HEK293T (cell line): Measurements from ENCODE around the gene ARID4B.

ENCODE experiments used
- CTCF ChIA-PET: fragments of 350-600 bp; formaldehyde crosslinking; extraction: SDS; loops from one replicate; lab custom pipeline; 2021; ENCODE audit warnings: antibody characterized with exemption, inconsistent platforms; lab: Yijun Ruan, JAX
- POLR2A ChIA-PET: fragments of 350-600 bp; formaldehyde crosslinking; extraction: SDS; loops from one replicate; lab custom pipeline; 2020; ENCODE audit warnings: antibody characterized with exemption, inconsistent platforms; lab: Yijun Ruan, JAX
- DNase-seq: peaks from one replicate; pipeline ENCODE4 v3.0.0; 2012; ENCODE audit warnings: mixed read lengths; ENCODE audit errors: extremely low spot score
- ARNT ChIP-seq: fragments of 450-650 bp; IDR thresholded peaks from 2 replicates; pipeline ENCODE4 v1.6.1; 2017; ENCODE audit warnings: mild to moderate bottlenecking
- BHLHE40 ChIP-seq: fragments of 450-650 bp; IDR thresholded peaks from 2 replicates; pipeline ENCODE4 v1.6.1; 2016; ENCODE audit warnings: mild to moderate bottlenecking, moderate library complexity, borderline replicate concordance
- CTBP1 ChIP-seq: fragments of 450-650 bp; IDR thresholded peaks from 2 replicates; pipeline ENCODE4 v1.6.1; 2016; ENCODE audit warnings: borderline replicate concordance
- ELF4 ChIP-seq: fragments of 450-650 bp; IDR thresholded peaks from 2 replicates; pipeline ENCODE4 v1.6.1; 2017; ENCODE audit warnings: antibody characterized with exemption
- FOXA1 ChIP-seq: fragments of 450-650 bp; IDR thresholded peaks from 2 replicates; pipeline ENCODE4 v1.6.1; 2016; ENCODE audit warnings: mild to moderate bottlenecking
- FOXK2 ChIP-seq: fragments of 450-650 bp; IDR thresholded peaks from 2 replicates; pipeline ENCODE4 v1.6.1; 2016; ENCODE audit warnings: mild to moderate bottlenecking
- FOXM1 ChIP-seq: fragments of 450-650 bp; IDR thresholded peaks from 2 replicates; pipeline ENCODE4 v1.6.1; 2017; ENCODE audit warnings: mild to moderate bottlenecking, borderline replicate concordance
- HDGF ChIP-seq: fragments of 450-650 bp; IDR thresholded peaks from 2 replicates; pipeline ENCODE4 v1.6.1; 2017; ENCODE audit warnings: antibody characterized with exemption, borderline replicate concordance
- L3MBTL2 ChIP-seq: fragments of 450-650 bp; conservative IDR thresholded peaks from 2 replicates; pipeline ENCODE4 v1.6.1; 2016; ENCODE audit warnings: mild to moderate bottlenecking
- LEF1 ChIP-seq: fragments of 450-650 bp; IDR thresholded peaks from 2 replicates; pipeline ENCODE4 v1.6.1; 2017; ENCODE audit warnings: mild to moderate bottlenecking, borderline replicate concordance
- NFRKB ChIP-seq: fragments of 450-650 bp; IDR thresholded peaks from 2 replicates; pipeline ENCODE4 v1.6.1; 2016; ENCODE audit warnings: mild to moderate bottlenecking, moderate library complexity
- SP1 ChIP-seq: fragments of 450-650 bp; IDR thresholded peaks from 2 replicates; pipeline ENCODE4 v1.6.1; 2017
- SUZ12 ChIP-seq: fragments of 450-650 bp; IDR thresholded peaks from 2 replicates; pipeline ENCODE4 v1.6.1; 2016; ENCODE audit warnings: mild to moderate bottlenecking
- TARDBP ChIP-seq: fragments of 450-650 bp; IDR thresholded peaks from 2 replicates; pipeline ENCODE4 v1.6.1; 2016
- ZNF384 ChIP-seq: fragments of 450-650 bp; IDR thresholded peaks from 2 replicates; pipeline ENCODE4 v1.6.1; 2016
- TF ChIP-seq, protein P1 (sequence below): fragments of 450-650 bp; IDR thresholded peaks from 2 replicates; pipeline ENCODE4 v1.6.1; 2016

The ARID4B gene

DNA sequence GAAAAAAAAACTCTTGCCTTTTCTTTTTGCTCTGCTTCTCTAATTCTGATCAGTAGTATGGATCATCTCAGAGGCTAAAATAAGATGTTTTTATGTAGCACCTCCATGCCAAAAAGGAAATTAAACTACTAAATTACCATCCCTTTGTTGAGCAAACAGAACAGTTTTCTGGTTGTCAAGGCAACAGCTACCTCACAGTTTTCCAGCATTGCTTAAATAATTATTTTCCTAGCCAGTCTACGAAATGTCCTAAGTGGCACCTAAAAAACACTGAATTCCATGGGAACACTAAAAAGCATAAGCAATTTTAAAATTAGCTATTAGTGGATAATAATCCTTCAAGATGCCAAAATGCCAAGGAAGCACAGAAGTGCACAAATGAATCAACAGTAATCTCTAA, 61.7 kb downstream of the ARID4B start:
- ChIA-PET POLR2A (no interaction called here), CTCF (interaction anchor here (0.6 kb wide), 1 partner anchor 38 kb away, joined by 3 read pairs; no protein-coding TSS in a partner anchor)
- no peak for DNase-seq
- TF ChIP-seq ELF4 = no peak
- no peak for TF ChIP-seq ARNT
- TF ChIP-seq HDGF = no peak
- no peak for TF ChIP-seq BHLHE40
- no peak for TF ChIP-seq TARDBP
- TF ChIP-seq FOXA1 = no peak
- TF ChIP-seq CTBP1 = no peak
- no peak for TF ChIP-seq LEF1
- no peak for TF ChIP-seq FOXK2
- TF ChIP-seq NFRKB = no peak
- TF ChIP-seq, protein P1, sequence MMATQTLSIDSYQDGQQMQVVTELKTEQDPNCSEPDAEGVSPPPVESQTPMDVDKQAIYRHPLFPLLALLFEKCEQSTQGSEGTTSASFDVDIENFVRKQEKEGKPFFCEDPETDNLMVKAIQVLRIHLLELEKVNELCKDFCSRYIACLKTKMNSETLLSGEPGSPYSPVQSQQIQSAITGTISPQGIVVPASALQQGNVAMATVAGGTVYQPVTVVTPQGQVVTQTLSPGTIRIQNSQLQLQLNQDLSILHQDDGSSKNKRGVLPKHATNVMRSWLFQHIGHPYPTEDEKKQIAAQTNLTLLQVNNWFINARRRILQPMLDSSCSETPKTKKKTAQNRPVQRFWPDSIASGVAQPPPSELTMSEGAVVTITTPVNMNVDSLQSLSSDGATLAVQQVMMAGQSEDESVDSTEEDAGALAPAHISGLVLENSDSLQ = no peak
- TF ChIP-seq SP1 = no peak
- no peak for TF ChIP-seq FOXM1
- no peak for TF ChIP-seq SUZ12
- TF ChIP-seq ZNF384 = no peak
- no peak for TF ChIP-seq L3MBTL2

DNA sequence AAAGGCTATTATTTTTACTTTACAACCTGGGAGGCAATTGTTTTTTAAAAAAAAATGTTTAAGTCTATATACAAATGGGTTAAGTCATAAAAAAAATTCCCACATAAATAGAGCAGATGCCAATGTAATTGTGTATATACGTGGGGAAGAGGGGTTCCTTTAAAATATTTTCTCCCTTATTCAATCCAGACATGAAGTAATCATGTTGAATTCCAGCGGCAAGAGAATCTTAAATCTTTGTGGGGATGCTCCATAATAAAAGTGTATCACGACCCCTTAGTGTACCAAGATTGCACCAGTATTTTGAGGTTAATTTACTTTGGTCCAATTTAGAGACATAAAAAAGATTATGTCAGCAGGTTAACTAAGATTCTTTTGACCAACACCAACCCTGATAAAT, 62.1 kb downstream of the ARID4B start:
- POLR2A ChIA-PET = no interaction called here

DNA sequence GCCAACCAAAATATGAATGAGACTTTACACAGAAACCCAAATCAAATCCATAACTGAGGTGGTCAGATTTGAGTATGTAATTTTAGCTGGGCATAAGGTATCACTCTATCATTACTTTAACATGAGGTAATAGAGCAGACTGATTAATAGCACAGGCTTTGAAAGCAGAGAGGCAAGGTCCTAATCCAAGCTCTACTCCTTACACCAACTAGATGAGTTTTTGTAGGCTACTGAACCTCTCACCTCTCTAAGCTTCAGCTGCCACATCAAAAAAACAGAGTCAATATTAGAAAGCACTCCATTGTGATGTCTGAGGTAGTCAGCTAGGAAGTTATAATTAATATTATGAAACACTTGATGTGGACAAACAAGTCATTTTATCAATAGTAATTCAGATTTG, 63.7 kb downstream of the ARID4B start:
- CTCF ChIA-PET = interaction anchor here (0.6 kb wide), 1 partner anchor 12 kb away, joined by 3 read pairs; no protein-coding TSS in a partner anchor

More for the DNA sequence above, 62.1 kb downstream of the ARID4B start:
- no peak for DNase-seq
- TF ChIP-seq ARNT = no peak
- TF ChIP-seq SP1 = no peak
- no peak for TF ChIP-seq LEF1
- no peak for TF ChIP-seq CTBP1
- TF ChIP-seq ZNF384 = no peak
- TF ChIP-seq SUZ12 = no peak
- no peak for TF ChIP-seq HDGF
- TF ChIP-seq, protein P1 = no peak
- no peak for TF ChIP-seq L3MBTL2
- TF ChIP-seq BHLHE40 = no peak
- TF ChIP-seq NFRKB = no peak
- TF ChIP-seq FOXM1 = no peak
- no peak for TF ChIP-seq ELF4
- no peak for TF ChIP-seq FOXK2
- no peak for TF ChIP-seq FOXA1
- no peak for TF ChIP-seq TARDBP
- CTCF ChIA-PET = no interaction called here

DNA sequence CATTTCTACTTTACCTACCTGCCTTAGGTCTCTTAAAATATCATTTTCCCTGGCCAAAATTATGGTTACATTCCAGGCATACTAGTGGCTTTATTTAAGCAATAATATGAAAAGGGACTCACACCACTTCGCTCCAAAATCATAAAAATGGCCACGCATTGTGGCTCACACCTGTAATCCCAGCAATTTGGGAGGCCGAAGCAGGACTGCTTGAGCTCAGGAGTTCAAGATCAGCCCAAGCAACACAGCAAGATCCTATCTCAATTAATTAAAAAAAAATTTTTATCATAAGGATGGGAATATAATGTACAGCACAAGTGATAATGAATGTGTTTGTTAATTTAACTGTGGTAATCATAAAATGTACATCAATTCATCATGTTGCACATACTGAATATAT, 65.4 kb downstream of the ARID4B start:
- ChIA-PET CTCF (interaction anchor here (1.3 to 2.2 kb wide), 2 partner anchors 9 to 13 kb away, joined by 4 to 7 read pairs; no protein-coding TSS in a partner anchor), POLR2A (no interaction called here)
- DNase-seq = no peak
- TF ChIP-seq FOXA1 (no peak), NFRKB (no peak), SUZ12 (no peak), HDGF (no peak), TARDBP (no peak), BHLHE40 (no peak), CTBP1 (no peak), ZNF384 (no peak), LEF1 (no peak), FOXM1 (no peak)
- TF ChIP-seq, protein P1 = no peak

More for the DNA sequence above, 63.7 kb downstream of the ARID4B start:
- POLR2A ChIA-PET = interaction anchor here (0.8 to 1.1 kb wide), 2 partner anchors 64 to 104 kb away, joined by 3 to 4 read pairs; partner anchors contain the start of genes ARID4B and GGPS1
- no peak for DNase-seq
- TF ChIP-seq FOXM1 (no peak), SUZ12 (no peak), FOXK2 (no peak), LEF1 (no peak), ARNT (no peak), TARDBP (no peak), NFRKB (no peak), BHLHE40 (no peak), HDGF (no peak), ELF4 (no peak), SP1 (no peak), FOXA1 (no peak)
- TF ChIP-seq, protein P1 = no peak

DNA sequence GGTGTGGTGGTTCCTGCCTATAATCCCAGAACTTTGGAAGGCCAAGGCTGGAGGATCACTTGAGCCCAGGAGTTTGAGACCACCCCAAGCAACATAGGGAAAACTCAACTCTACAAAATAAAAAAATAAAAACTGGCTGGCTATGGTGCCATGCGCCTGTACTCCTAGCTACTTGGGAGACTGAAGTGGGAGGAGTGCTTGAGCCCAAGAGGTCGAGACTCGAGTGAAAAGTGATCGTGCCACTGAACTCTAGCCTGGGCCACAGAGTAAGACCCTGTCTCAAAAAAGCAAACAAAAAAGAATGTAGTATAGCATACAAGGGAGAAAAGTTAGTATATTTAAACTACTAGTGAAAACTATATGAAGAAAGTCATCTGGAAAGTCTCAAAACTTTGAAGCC, 66.7 kb downstream of the ARID4B start:
- ChIA-PET CTCF (interaction anchor here (0.7 to 2.2 kb wide), 5 partner anchors 8 to 244 kb away, joined by 3 to 7 read pairs (median 4); no protein-coding TSS in a partner anchor), POLR2A (interaction anchor here (1.1 to 1.7 kb wide), 2 partner anchors 67 to 106 kb away, joined by 5 to 11 read pairs; partner anchors contain the start of genes ARID4B, GGPS1 and TBCE)
- no peak for TF ChIP-seq SUZ12
- TF ChIP-seq LEF1 = no peak
- TF ChIP-seq BHLHE40 = no peak
- TF ChIP-seq, protein P1 = no peak
- no peak for TF ChIP-seq HDGF
- no peak for TF ChIP-seq ARNT
- TF ChIP-seq CTBP1 = no peak
- TF ChIP-seq SP1 = no peak
- TF ChIP-seq FOXA1 = no peak
- no peak for TF ChIP-seq NFRKB
- TF ChIP-seq ELF4 = no peak
- TF ChIP-seq FOXK2 = no peak
- no peak for TF ChIP-seq FOXM1
- TF ChIP-seq TARDBP = no peak
- no peak for TF ChIP-seq ZNF384
- no peak for TF ChIP-seq L3MBTL2
- DNase-seq = no peak
